GM23338 (cell line): ENCODE measurements around the gene ADM2. TPM values are rescaled to one million over a fixed set of nuclear protein-coding genes. Genes with fewer than 3 reads are reported as not detected.

Experiments used
- ATAC-seq: fragments of 200-7000 bp; cut with Tn5 transposase; 3 replicates; pipeline ENCODE4 v1.9.1; 2020
- DNase-seq: peaks from one replicate; pipeline ENCODE4 v3.0.0-alpha.2; 2015; ENCODE audit warnings: low spot score
- H2AFZ ChIP-seq: fragments of 200-600 bp; sonication (generic); 2 replicates; pipeline ENCODE4 v1.8.0; 2016; ENCODE audit warnings: antibody characterized with exemption, mild to moderate bottlenecking, moderate library complexity
- H3F3A ChIP-seq: fragments of 200-600 bp; sonication (generic); replicated peaks from 2 replicates; pipeline ENCODE4 v1.8.0; 2017; ENCODE audit warnings: antibody characterized with exemption, mixed run types, low read depth
- H3K27ac ChIP-seq: fragments of 200-600 bp; sonication (generic); 2 replicates; pipeline ENCODE4 v1.6.1; 2016; ENCODE audit warnings: low read depth
- H3K27me3 ChIP-seq: fragments of 200-600 bp; sonication (generic); 2 replicates; pipeline ENCODE4 v1.8.0; 2016; ENCODE audit warnings: mild to moderate bottlenecking, mixed run types, moderate library complexity; ENCODE audit not compliant: insufficient read depth
- H3K36me3 ChIP-seq: fragments of 200-600 bp; sonication (generic); 2 replicates; pipeline ENCODE4 v1.8.0; 2016; ENCODE audit warnings: mild to moderate bottlenecking; ENCODE audit not compliant: insufficient read depth
- H3K4me1 ChIP-seq: fragments of 200-600 bp; sonication (generic); 2 replicates; pipeline ENCODE4 v1.8.0; 2016; ENCODE audit warnings: mild to moderate bottlenecking, moderate library complexity; ENCODE audit not compliant: insufficient read depth
- H3K4me2 ChIP-seq: fragments of 200-600 bp; sonication (generic); 2 replicates; pipeline ENCODE4 v1.7.1; 2017; ENCODE audit warnings: mixed run types
- H3K4me3 ChIP-seq: fragments of 200-600 bp; sonication (generic); 2 replicates; pipeline ENCODE4 v1.6.1; 2016; ENCODE audit warnings: mixed run types
- H3K79me2 ChIP-seq: fragments of 200-600 bp; sonication (generic); replicated peaks from 2 replicates; pipeline ENCODE4 v1.8.0; 2017; ENCODE audit warnings: mild to moderate bottlenecking; ENCODE audit not compliant: insufficient read depth
- H3K9me2 ChIP-seq: fragments of 200-600 bp; sonication (generic); 2 replicates; pipeline ENCODE4 v1.8.0; 2017; ENCODE audit not compliant: insufficient read depth
- H4K20me1 ChIP-seq: fragments of 200-600 bp; sonication (generic); replicated peaks from 2 replicates; pipeline ENCODE4 v1.8.0; 2017; ENCODE audit warnings: mild to moderate bottlenecking; ENCODE audit not compliant: insufficient read depth
- H3K27ac Mint-ChIP-seq: 2 replicates; pipeline ENCODE4 v1.8.0; 2020; ENCODE audit warnings: inconsistent platforms, mild to moderate bottlenecking, moderate library complexity, mixed read lengths
- H3K27me3 Mint-ChIP-seq: 3 replicates; pipeline ENCODE4 v1.8.0; 2022; ENCODE audit warnings: low read depth, mild to moderate bottlenecking, moderate library complexity, mixed read lengths, inconsistent platforms; ENCODE audit not compliant: insufficient read depth, poor library complexity
- H3K36me3 Mint-ChIP-seq: 3 replicates; pipeline ENCODE4 v1.8.0; 2021; ENCODE audit warnings: low read depth, mild to moderate bottlenecking, inconsistent platforms, moderate library complexity, mixed read lengths
- H3K4me1 Mint-ChIP-seq: 3 replicates; pipeline ENCODE4 v1.8.0; 2020; ENCODE audit warnings: mild to moderate bottlenecking, inconsistent platforms, mixed read lengths
- H3K4me3 Mint-ChIP-seq: 3 replicates; pipeline ENCODE4 v1.8.0; 2021; ENCODE audit warnings: moderate library complexity, mild to moderate bottlenecking, inconsistent platforms, mixed read lengths
- H3K9me3 Mint-ChIP-seq: 3 replicates; pipeline ENCODE4 v1.8.0; 2020; ENCODE audit warnings: moderate library complexity, mild to moderate bottlenecking, inconsistent platforms, mixed read lengths
- CREB1 ChIP-seq: fragments of 250-450 bp; sonication (Bioruptor Pico); IDR thresholded peaks from 2 replicates; pipeline ENCODE4 v1.5.0; 2020; ENCODE audit warnings: low read depth, mild to moderate bottlenecking, moderate library complexity
- EZH2 ChIP-seq: fragments of 200-600 bp; sonication (generic); IDR thresholded peaks from one replicate; pipeline ENCODE4 v1.8.0; 2017; ENCODE audit warnings: antibody characterized with exemption, mild to moderate bottlenecking, low read depth; ENCODE audit not compliant: unreplicated experiment
- EZH2phosphoT487 ChIP-seq: fragments of 200-600 bp; sonication (generic); IDR thresholded peaks from one replicate; pipeline ENCODE4 v1.8.1; 2018; ENCODE audit warnings: antibody characterized with exemption; ENCODE audit not compliant: unreplicated experiment
- JUNB ChIP-seq: IDR thresholded peaks from one replicate; pipeline ENCODE4 v1.6.1; 2016; ENCODE audit warnings: antibody characterized with exemption; ENCODE audit not compliant: unreplicated experiment
- NANOG ChIP-seq: IDR thresholded peaks from 2 replicates; pipeline ENCODE4 v1.6.1; 2016; ENCODE audit warnings: antibody characterized with exemption, borderline replicate concordance
- POLR2AphosphoS5 ChIP-seq: IDR thresholded peaks from 2 replicates; pipeline ENCODE4 v1.6.1; 2016; ENCODE audit warnings: antibody characterized with exemption, low read depth
- STAT1 ChIP-seq: IDR thresholded peaks from one replicate; pipeline ENCODE4 v1.6.1; 2016; ENCODE audit warnings: antibody characterized with exemption; ENCODE audit not compliant: unreplicated experiment
- ZNF114 ChIP-seq: fragments of 250-450 bp; sonication (Bioruptor Pico); IDR thresholded peaks from 2 replicates; pipeline ENCODE4 v1.5.0; 2020; ENCODE audit warnings: mild to moderate bottlenecking, moderate library complexity
- ZNF331 ChIP-seq: fragments of 250-450 bp; sonication (Bioruptor Pico); IDR thresholded peaks from 2 replicates; pipeline ENCODE4 v1.5.0; 2020; ENCODE audit warnings: low read depth, mild to moderate bottlenecking, moderate library complexity
- polyA plus RNA-seq: library from polyadenylated mRNA; unstranded; fragments of >200 nt; fragmentation: Nextera tagmentation; extraction: Ambion mirVana; gene quantifications from 2 replicates; pipeline ENCODE4 v1.2.1, GENCODE V29; 2016
- total RNA-seq: library from RNA; depleted of rRNA; stranded (reverse); fragments of >200 nt; shearing (Covaris generic); gene quantifications from 2 replicates; pipeline ENCODE4 v1.2.3, GENCODE V29; 2014
- TF ChIP-seq, protein P1 (sequence below): fragments of 250-450 bp; sonication (Bioruptor Pico); IDR thresholded peaks from 2 replicates; pipeline ENCODE4 v1.5.0; 2020; ENCODE audit warnings: mild to moderate bottlenecking, moderate library complexity
- TF ChIP-seq, protein P2 (sequence below): IDR thresholded peaks from 2 replicates; pipeline ENCODE4 v1.6.1; 2016; ENCODE audit warnings: antibody characterized with exemption
- TF ChIP-seq, protein P3 (sequence below): IDR thresholded peaks from one replicate; pipeline ENCODE4 v1.6.1; 2018; ENCODE audit warnings: antibody characterized with exemption; ENCODE audit not compliant: unreplicated experiment
- TF ChIP-seq, protein P4 (sequence below), 2 experiments: fragments of 200-600 bp in 1 of 2; sonication (generic) in 1 of 2; conservative IDR thresholded peaks; 2 replicates each; pipeline versions ENCODE4 v1.5.1 to v1.6.1; 2016 to 2017; ENCODE audit warnings: antibody characterized with exemption in 2 of 2, low read depth in 2 of 2, mild to moderate bottlenecking in 2 of 2, moderate library complexity in 1 of 2

Gene ADM2
- total and polyA plus RNA-seq, 2 experiments from 2014 or later: 3.3 to 7.1 TPM

DNA sequence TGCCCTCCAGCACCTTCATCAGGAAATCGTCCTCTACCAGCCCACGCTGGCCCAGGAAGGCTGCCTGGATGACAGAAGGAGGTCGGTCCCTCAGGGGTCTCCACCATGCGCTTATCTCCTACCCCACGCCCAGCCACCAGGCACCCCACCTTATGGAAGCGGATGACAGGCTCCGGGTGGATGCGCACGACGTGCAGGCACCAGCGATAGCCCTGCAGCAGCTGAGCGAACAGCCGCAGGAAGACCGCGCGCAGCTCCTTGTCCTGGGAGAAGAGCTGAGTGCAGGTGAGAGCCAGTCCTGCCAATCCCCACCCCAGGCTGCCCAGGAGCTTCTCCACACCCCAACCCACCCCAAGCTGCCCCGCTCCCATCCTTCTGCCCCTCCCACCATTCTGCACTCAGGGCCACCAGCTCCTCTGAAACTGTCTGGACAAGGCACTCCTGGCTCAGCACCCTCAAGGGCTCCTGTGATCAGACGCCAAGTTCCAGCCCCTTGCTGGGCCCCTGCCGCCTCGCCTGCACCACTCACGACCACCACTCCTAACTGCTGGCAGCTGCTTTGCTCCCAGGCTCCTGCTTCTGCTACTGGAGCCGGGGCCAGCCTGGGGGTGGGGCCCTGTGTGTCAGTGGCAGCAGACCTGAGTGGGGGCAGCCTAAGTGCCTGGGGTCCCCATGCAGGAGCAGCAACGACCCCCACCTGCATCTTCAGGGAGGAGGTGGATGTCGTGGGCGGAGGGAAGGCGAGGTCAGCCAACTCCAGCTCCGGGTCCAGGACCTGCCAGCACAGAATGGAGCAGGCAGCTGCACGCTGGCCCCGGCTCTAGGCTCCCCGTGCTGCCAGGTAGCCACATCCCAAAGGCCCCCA is 16.0 kb upstream of the ADM2 start:
- H3K36me3 Mint-ChIP-seq: peaks cover 36% of the 10 kb centered on the region
- DNase-seq (no peak), ATAC-seq (no peak)
- no peak overlapping the region for H3K4me3 Mint-ChIP-seq
- Histone ChIP-seq H3K9me2 (no peaks in the 10 kb centered on the region), H3K36me3 (no peaks in the 10 kb centered on the region), H3K27me3 (no peaks in the 10 kb centered on the region), H3K27ac (no peak overlapping the region), H3K4me1 (peaks cover 6% of the 10 kb centered on the region; the same call in 1 of the 2 replicates), H3F3A (0 out of 2 replicates have a peak, but pooled peaks cover 3% of the 10 kb centered on the region), H2AFZ (no peak overlapping the region), H3K4me3 (no peak overlapping the region), H3K79me2 (peaks cover 22% of the 10 kb centered on the region), H3K4me2 (no peak overlapping the region), H4K20me1 (peaks cover 16% of the 10 kb centered on the region)
- peaks cover 10% of the 10 kb centered on the region for H3K27me3 Mint-ChIP-seq
- H3K9me3 Mint-ChIP-seq: no peaks in the 10 kb centered on the region
- no peak overlapping the region for H3K27ac Mint-ChIP-seq
- H3K4me1 Mint-ChIP-seq: peaks cover 12% of the 10 kb centered on the region
- TF ChIP-seq EZH2phosphoT487 (no peak), POLR2AphosphoS5 (no peak), ZNF114 (CRISPR knock-in tag) (no peak), JUNB (no peak), STAT1 (no peak), ZNF331 (CRISPR knock-in tag) (no peak), CREB1 (CRISPR knock-in tag) (no peak), EZH2 (no peak), NANOG (no peak)
- TF ChIP-seq, protein P1, sequence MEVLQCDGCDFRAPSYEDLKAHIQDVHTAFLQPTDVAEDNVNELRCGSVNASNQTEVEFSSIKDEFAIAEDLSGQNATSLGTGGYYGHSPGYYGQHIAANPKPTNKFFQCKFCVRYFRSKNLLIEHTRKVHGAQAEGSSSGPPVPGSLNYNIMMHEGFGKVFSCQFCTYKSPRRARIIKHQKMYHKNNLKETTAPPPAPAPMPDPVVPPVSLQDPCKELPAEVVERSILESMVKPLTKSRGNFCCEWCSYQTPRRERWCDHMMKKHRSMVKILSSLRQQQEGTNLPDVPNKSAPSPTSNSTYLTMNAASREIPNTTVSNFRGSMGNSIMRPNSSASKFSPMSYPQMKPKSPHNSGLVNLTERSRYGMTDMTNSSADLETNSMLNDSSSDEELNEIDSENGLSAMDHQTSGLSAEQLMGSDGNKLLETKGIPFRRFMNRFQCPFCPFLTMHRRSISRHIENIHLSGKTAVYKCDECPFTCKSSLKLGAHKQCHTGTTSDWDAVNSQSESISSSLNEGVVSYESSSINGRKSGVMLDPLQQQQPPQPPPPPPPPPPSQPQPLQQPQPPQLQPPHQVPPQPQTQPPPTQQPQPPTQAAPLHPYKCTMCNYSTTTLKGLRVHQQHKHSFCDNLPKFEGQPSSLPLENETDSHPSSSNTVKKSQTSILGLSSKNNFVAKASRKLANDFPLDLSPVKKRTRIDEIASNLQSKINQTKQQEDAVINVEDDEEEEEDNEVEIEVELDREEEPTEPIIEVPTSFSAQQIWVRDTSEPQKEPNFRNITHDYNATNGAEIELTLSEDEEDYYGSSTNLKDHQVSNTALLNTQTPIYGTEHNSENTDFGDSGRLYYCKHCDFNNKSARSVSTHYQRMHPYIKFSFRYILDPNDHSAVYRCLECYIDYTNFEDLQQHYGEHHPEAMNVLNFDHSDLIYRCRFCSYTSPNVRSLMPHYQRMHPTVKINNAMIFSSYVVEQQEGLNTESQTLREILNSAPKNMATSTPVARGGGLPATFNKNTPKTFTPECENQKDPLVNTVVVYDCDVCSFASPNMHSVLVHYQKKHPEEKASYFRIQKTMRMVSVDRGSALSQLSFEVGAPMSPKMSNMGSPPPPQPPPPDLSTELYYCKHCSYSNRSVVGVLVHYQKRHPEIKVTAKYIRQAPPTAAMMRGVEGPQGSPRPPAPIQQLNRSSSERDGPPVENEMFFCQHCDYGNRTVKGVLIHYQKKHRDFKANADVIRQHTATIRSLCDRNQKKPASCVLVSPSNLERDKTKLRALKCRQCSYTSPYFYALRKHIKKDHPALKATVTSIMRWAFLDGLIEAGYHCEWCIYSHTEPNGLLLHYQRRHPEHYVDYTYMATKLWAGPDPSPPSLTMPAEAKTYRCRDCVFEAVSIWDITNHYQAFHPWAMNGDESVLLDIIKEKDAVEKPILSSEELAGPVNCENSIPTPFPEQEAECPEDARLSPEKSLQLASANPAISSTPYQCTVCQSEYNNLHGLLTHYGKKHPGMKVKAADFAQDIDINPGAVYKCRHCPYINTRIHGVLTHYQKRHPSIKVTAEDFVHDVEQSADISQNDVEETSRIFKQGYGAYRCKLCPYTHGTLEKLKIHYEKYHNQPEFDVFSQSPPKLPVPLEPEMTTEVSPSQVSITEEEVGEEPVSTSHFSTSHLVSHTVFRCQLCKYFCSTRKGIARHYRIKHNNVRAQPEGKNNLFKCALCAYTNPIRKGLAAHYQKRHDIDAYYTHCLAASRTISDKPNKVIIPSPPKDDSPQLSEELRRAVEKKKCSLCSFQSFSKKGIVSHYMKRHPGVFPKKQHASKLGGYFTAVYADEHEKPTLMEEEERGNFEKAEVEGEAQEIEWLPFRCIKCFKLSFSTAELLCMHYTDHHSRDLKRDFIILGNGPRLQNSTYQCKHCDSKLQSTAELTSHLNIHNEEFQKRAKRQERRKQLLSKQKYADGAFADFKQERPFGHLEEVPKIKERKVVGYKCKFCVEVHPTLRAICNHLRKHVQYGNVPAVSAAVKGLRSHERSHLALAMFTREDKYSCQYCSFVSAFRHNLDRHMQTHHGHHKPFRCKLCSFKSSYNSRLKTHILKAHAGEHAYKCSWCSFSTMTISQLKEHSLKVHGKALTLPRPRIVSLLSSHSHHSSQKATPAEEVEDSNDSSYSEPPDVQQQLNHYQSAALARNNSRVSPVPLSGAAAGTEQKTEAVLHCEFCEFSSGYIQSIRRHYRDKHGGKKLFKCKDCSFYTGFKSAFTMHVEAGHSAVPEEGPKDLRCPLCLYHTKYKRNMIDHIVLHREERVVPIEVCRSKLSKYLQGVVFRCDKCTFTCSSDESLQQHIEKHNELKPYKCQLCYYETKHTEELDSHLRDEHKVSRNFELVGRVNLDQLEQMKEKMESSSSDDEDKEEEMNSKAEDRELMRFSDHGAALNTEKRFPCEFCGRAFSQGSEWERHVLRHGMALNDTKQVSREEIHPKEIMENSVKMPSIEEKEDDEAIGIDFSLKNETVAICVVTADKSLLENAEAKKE (CRISPR knock-in tag): no peak
- TF ChIP-seq, protein P2, sequence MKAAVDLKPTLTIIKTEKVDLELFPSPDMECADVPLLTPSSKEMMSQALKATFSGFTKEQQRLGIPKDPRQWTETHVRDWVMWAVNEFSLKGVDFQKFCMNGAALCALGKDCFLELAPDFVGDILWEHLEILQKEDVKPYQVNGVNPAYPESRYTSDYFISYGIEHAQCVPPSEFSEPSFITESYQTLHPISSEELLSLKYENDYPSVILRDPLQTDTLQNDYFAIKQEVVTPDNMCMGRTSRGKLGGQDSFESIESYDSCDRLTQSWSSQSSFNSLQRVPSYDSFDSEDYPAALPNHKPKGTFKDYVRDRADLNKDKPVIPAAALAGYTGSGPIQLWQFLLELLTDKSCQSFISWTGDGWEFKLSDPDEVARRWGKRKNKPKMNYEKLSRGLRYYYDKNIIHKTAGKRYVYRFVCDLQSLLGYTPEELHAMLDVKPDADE: no peak
- TF ChIP-seq, protein P3, sequence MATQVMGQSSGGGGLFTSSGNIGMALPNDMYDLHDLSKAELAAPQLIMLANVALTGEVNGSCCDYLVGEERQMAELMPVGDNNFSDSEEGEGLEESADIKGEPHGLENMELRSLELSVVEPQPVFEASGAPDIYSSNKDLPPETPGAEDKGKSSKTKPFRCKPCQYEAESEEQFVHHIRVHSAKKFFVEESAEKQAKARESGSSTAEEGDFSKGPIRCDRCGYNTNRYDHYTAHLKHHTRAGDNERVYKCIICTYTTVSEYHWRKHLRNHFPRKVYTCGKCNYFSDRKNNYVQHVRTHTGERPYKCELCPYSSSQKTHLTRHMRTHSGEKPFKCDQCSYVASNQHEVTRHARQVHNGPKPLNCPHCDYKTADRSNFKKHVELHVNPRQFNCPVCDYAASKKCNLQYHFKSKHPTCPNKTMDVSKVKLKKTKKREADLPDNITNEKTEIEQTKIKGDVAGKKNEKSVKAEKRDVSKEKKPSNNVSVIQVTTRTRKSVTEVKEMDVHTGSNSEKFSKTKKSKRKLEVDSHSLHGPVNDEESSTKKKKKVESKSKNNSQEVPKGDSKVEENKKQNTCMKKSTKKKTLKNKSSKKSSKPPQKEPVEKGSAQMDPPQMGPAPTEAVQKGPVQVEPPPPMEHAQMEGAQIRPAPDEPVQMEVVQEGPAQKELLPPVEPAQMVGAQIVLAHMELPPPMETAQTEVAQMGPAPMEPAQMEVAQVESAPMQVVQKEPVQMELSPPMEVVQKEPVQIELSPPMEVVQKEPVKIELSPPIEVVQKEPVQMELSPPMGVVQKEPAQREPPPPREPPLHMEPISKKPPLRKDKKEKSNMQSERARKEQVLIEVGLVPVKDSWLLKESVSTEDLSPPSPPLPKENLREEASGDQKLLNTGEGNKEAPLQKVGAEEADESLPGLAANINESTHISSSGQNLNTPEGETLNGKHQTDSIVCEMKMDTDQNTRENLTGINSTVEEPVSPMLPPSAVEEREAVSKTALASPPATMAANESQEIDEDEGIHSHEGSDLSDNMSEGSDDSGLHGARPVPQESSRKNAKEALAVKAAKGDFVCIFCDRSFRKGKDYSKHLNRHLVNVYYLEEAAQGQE: no peak
- TF ChIP-seq, protein P4, sequence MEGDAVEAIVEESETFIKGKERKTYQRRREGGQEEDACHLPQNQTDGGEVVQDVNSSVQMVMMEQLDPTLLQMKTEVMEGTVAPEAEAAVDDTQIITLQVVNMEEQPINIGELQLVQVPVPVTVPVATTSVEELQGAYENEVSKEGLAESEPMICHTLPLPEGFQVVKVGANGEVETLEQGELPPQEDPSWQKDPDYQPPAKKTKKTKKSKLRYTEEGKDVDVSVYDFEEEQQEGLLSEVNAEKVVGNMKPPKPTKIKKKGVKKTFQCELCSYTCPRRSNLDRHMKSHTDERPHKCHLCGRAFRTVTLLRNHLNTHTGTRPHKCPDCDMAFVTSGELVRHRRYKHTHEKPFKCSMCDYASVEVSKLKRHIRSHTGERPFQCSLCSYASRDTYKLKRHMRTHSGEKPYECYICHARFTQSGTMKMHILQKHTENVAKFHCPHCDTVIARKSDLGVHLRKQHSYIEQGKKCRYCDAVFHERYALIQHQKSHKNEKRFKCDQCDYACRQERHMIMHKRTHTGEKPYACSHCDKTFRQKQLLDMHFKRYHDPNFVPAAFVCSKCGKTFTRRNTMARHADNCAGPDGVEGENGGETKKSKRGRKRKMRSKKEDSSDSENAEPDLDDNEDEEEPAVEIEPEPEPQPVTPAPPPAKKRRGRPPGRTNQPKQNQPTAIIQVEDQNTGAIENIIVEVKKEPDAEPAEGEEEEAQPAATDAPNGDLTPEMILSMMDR (conservative IDR thresholded peaks at IDR 0.05; ENCODE audit: low read depth in 2 of 2): no peak
